GM23338 (cell line): Measurements from ENCODE around the gene ZIC2. TPM values are rescaled to one million over a fixed set of nuclear protein-coding genes. Genes with fewer than 3 reads are reported as not detected.

Experiments used
- ATAC-seq: fragments of 200-7000 bp; cut with Tn5 transposase; 3 replicates; pipeline ENCODE4 v1.9.1; 2020
- DNase-seq: peaks from one replicate; pipeline ENCODE4 v3.0.0-alpha.2; 2015; ENCODE audit warnings: low spot score
- H2AFZ ChIP-seq: fragments of 200-600 bp; sonication (generic); 2 replicates; pipeline ENCODE4 v1.8.0; 2016; ENCODE audit warnings: antibody characterized with exemption, mild to moderate bottlenecking, moderate library complexity
- H3F3A ChIP-seq: fragments of 200-600 bp; sonication (generic); replicated peaks from 2 replicates; pipeline ENCODE4 v1.8.0; 2017; ENCODE audit warnings: antibody characterized with exemption, mixed run types, low read depth
- H3K27ac ChIP-seq: fragments of 200-600 bp; sonication (generic); 2 replicates; pipeline ENCODE4 v1.6.1; 2016; ENCODE audit warnings: low read depth
- H3K27me3 ChIP-seq: fragments of 200-600 bp; sonication (generic); 2 replicates; pipeline ENCODE4 v1.8.0; 2016; ENCODE audit warnings: mild to moderate bottlenecking, mixed run types, moderate library complexity; ENCODE audit not compliant: insufficient read depth
- H3K36me3 ChIP-seq: fragments of 200-600 bp; sonication (generic); 2 replicates; pipeline ENCODE4 v1.8.0; 2016; ENCODE audit warnings: mild to moderate bottlenecking; ENCODE audit not compliant: insufficient read depth
- H3K4me1 ChIP-seq: fragments of 200-600 bp; sonication (generic); 2 replicates; pipeline ENCODE4 v1.8.0; 2016; ENCODE audit warnings: mild to moderate bottlenecking, moderate library complexity; ENCODE audit not compliant: insufficient read depth
- H3K4me2 ChIP-seq: fragments of 200-600 bp; sonication (generic); 2 replicates; pipeline ENCODE4 v1.7.1; 2017; ENCODE audit warnings: mixed run types
- H3K4me3 ChIP-seq: fragments of 200-600 bp; sonication (generic); 2 replicates; pipeline ENCODE4 v1.6.1; 2016; ENCODE audit warnings: mixed run types
- H3K79me2 ChIP-seq: fragments of 200-600 bp; sonication (generic); replicated peaks from 2 replicates; pipeline ENCODE4 v1.8.0; 2017; ENCODE audit warnings: mild to moderate bottlenecking; ENCODE audit not compliant: insufficient read depth
- H3K9me2 ChIP-seq: fragments of 200-600 bp; sonication (generic); 2 replicates; pipeline ENCODE4 v1.8.0; 2017; ENCODE audit not compliant: insufficient read depth
- H4K20me1 ChIP-seq: fragments of 200-600 bp; sonication (generic); replicated peaks from 2 replicates; pipeline ENCODE4 v1.8.0; 2017; ENCODE audit warnings: mild to moderate bottlenecking; ENCODE audit not compliant: insufficient read depth
- H3K27ac Mint-ChIP-seq: 2 replicates; pipeline ENCODE4 v1.8.0; 2020; ENCODE audit warnings: inconsistent platforms, mild to moderate bottlenecking, moderate library complexity, mixed read lengths
- H3K27me3 Mint-ChIP-seq: 3 replicates; pipeline ENCODE4 v1.8.0; 2022; ENCODE audit warnings: low read depth, mild to moderate bottlenecking, moderate library complexity, mixed read lengths, inconsistent platforms; ENCODE audit not compliant: insufficient read depth, poor library complexity
- H3K36me3 Mint-ChIP-seq: 3 replicates; pipeline ENCODE4 v1.8.0; 2021; ENCODE audit warnings: low read depth, mild to moderate bottlenecking, inconsistent platforms, moderate library complexity, mixed read lengths
- H3K4me1 Mint-ChIP-seq: 3 replicates; pipeline ENCODE4 v1.8.0; 2020; ENCODE audit warnings: mild to moderate bottlenecking, inconsistent platforms, mixed read lengths
- H3K4me3 Mint-ChIP-seq: 3 replicates; pipeline ENCODE4 v1.8.0; 2021; ENCODE audit warnings: moderate library complexity, mild to moderate bottlenecking, inconsistent platforms, mixed read lengths
- H3K9me3 Mint-ChIP-seq: 3 replicates; pipeline ENCODE4 v1.8.0; 2020; ENCODE audit warnings: moderate library complexity, mild to moderate bottlenecking, inconsistent platforms, mixed read lengths
- CREB1 ChIP-seq: fragments of 250-450 bp; sonication (Bioruptor Pico); IDR thresholded peaks from 2 replicates; pipeline ENCODE4 v1.5.0; 2020; ENCODE audit warnings: low read depth, mild to moderate bottlenecking, moderate library complexity
- EZH2 ChIP-seq: fragments of 200-600 bp; sonication (generic); IDR thresholded peaks from one replicate; pipeline ENCODE4 v1.8.0; 2017; ENCODE audit warnings: antibody characterized with exemption, mild to moderate bottlenecking, low read depth; ENCODE audit not compliant: unreplicated experiment
- EZH2phosphoT487 ChIP-seq: fragments of 200-600 bp; sonication (generic); IDR thresholded peaks from one replicate; pipeline ENCODE4 v1.8.1; 2018; ENCODE audit warnings: antibody characterized with exemption; ENCODE audit not compliant: unreplicated experiment
- JUNB ChIP-seq: IDR thresholded peaks from one replicate; pipeline ENCODE4 v1.6.1; 2016; ENCODE audit warnings: antibody characterized with exemption; ENCODE audit not compliant: unreplicated experiment
- NANOG ChIP-seq: IDR thresholded peaks from 2 replicates; pipeline ENCODE4 v1.6.1; 2016; ENCODE audit warnings: antibody characterized with exemption, borderline replicate concordance
- POLR2AphosphoS5 ChIP-seq: IDR thresholded peaks from 2 replicates; pipeline ENCODE4 v1.6.1; 2016; ENCODE audit warnings: antibody characterized with exemption, low read depth
- STAT1 ChIP-seq: IDR thresholded peaks from one replicate; pipeline ENCODE4 v1.6.1; 2016; ENCODE audit warnings: antibody characterized with exemption; ENCODE audit not compliant: unreplicated experiment
- ZNF114 ChIP-seq: fragments of 250-450 bp; sonication (Bioruptor Pico); IDR thresholded peaks from 2 replicates; pipeline ENCODE4 v1.5.0; 2020; ENCODE audit warnings: mild to moderate bottlenecking, moderate library complexity
- ZNF331 ChIP-seq: fragments of 250-450 bp; sonication (Bioruptor Pico); IDR thresholded peaks from 2 replicates; pipeline ENCODE4 v1.5.0; 2020; ENCODE audit warnings: low read depth, mild to moderate bottlenecking, moderate library complexity
- polyA plus RNA-seq: library from polyadenylated mRNA; unstranded; fragments of >200 nt; fragmentation: Nextera tagmentation; extraction: Ambion mirVana; gene quantifications from 2 replicates; pipeline ENCODE4 v1.2.1, GENCODE V29; 2016
- total RNA-seq: library from RNA; depleted of rRNA; stranded (reverse); fragments of >200 nt; shearing (Covaris generic); gene quantifications from 2 replicates; pipeline ENCODE4 v1.2.3, GENCODE V29; 2014
- TF ChIP-seq, protein P1 (sequence below): fragments of 250-450 bp; sonication (Bioruptor Pico); IDR thresholded peaks from 2 replicates; pipeline ENCODE4 v1.5.0; 2020; ENCODE audit warnings: mild to moderate bottlenecking, moderate library complexity
- TF ChIP-seq, protein P2 (sequence below), 2 experiments: fragments of 200-600 bp in 1 of 2; sonication (generic) in 1 of 2; conservative IDR thresholded peaks; 2 replicates each; pipeline versions ENCODE4 v1.5.1 to v1.6.1; 2016 to 2017; ENCODE audit warnings: antibody characterized with exemption in 2 of 2, low read depth in 2 of 2, mild to moderate bottlenecking in 2 of 2, moderate library complexity in 1 of 2

Gene ZIC2
- total and polyA plus RNA-seq, 2 experiments from 2014 or later, result 63.2 to 87.9 TPM

DNA sequence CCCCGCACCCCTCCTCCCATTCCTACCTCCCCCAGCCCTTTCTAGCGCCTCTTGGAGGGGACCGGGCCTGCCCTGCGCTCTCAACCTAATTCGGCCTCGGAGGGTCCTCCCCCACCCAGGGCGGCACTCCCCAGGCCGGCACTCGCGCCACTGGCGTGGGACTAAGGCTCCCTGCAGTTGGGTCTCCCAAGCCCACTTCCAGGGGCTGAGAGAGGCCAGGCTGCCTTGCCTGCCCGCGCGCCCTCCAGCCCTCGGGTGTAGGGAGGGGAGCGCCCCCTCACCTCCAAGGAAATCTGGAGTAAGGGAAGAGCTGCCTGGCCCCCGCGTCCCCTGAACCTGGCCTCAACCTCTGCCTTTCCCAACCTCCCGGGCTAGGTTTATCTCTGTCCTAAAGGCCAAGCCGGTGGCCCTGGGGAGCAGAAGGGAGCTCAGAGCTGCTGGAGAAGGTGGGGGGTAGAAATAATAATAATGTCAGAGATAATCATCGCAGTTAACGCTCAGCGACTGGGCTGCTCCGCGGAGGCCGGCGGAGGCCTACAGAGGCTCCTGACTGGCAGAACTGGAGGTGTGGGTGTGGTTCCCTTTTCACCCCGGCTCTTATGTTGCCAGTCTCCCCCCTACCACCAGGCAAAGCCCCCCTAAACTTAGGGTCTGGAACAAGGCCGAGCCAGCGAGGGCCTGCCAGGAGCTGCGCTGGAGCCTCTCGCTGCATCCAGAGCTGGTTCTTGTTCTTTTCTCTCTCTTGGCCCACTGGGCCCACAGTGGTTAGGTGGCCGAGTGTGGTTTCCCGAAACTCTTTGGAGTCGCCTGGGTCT, 9.6 kb downstream of the ZIC2 start:
- no peak overlapping the region for H3K27ac Mint-ChIP-seq
- Histone ChIP-seq H2AFZ (peak overlapping the region; percentile 44), H3K4me3 (peak overlapping the region; percentile 54), H3K27ac (no peak overlapping the region), H3K36me3 (no peaks in the 10 kb centered on the region), H4K20me1 (peaks cover under 1% of the 10 kb centered on the region), H3K4me1 (peaks cover 66% of the 10 kb centered on the region), H3K27me3 (peaks cover 98% of the 10 kb centered on the region), H3K4me2 (peak overlapping the region; percentile 74), H3K79me2 (peaks cover 4% of the 10 kb centered on the region; the same call in 1 of the 2 replicates), H3F3A (peaks cover 27% of the 10 kb centered on the region), H3K9me2 (no peaks in the 10 kb centered on the region)
- peaks cover 67% of the 10 kb centered on the region for H3K4me1 Mint-ChIP-seq
- peak; percentile 68 for DNase-seq
- H3K9me3 Mint-ChIP-seq, result peaks cover under 1% of the 10 kb centered on the region; the same call in 1 of the 3 replicates
- peak overlapping the region; percentile 71 for H3K4me3 Mint-ChIP-seq
- H3K36me3 Mint-ChIP-seq, result peaks cover 15% of the 10 kb centered on the region
- TF ChIP-seq POLR2AphosphoS5, result peak; percentile 40
- TF ChIP-seq EZH2, result peak; percentile 21
- no peak for TF ChIP-seq ZNF114 (CRISPR knock-in tag)
- H3K27me3 Mint-ChIP-seq, result peaks cover 96% of the 10 kb centered on the region
- peak; percentile 22 for ATAC-seq

DNA sequence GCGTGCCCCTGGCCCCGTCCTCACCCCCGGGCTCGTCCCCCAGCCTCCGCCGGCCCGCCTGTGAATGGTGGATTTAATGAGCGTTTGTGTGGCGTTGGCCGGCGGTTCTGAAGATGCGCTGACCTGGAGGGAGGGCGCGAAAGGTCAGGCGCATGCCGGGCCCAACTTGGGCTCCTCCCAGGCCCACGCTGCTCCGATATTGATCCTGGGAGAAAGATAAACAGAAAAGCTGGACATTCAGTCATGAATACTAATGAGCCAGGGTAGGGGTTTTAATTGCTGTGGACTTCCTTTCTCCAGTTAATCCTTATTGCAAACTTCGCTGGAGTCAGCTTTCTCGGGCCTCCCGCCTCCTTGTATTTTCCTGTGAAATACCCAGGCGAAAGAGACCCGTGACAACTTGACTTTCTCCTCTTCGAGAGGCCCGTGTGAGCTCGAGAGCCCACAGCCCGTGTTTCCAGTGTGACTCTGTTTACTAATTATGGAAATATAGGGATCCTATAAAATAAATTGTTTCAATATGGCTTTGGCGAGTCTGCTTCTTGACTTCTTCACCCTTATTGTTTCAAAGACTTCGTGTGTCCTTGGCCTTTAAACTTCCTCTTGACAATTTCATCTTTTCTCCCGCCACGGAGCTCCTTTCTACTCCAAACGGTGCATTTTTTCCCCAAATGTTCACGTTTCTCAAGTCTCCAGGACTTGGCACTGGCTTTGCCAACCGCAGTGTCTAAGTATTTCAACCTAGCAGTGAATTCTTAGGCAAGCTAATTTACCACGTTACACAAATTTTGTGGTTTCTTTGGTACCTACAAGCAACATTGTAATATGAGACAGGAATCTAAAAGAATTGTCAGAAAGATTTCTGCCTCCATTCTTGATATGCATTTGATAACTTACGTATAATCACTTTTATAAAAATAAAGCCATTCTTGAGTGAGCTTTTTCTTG, 10.5 kb downstream of the ZIC2 start:
- H3K27me3 Mint-ChIP-seq, result peaks cover 95% of the 10 kb centered on the region
- peak; percentile 69 for DNase-seq
- H3K27me3 ChIP-seq, result peaks cover 98% of the 10 kb centered on the region
- peaks cover 64% of the 10 kb centered on the region for H3K4me1 ChIP-seq
- H3K4me2 ChIP-seq, result peak overlapping the region; percentile 74
- peak overlapping the region; percentile 54 for H3K4me3 ChIP-seq
- ATAC-seq, result peak; percentile 11
- peaks cover 66% of the 10 kb centered on the region for H3K4me1 Mint-ChIP-seq
- H3K36me3 ChIP-seq, result no peaks in the 10 kb centered on the region
- peaks cover 6% of the 10 kb centered on the region; the same call in 2 of the 3 replicates for H3K36me3 Mint-ChIP-seq
- H3K27ac Mint-ChIP-seq, result no peak overlapping the region
- no peaks in the 10 kb centered on the region for H4K20me1 ChIP-seq
- H3K4me3 Mint-ChIP-seq, result peak overlapping the region; percentile 71
- no peaks in the 10 kb centered on the region for H3K79me2 ChIP-seq
- no peaks in the 10 kb centered on the region for H3K9me3 Mint-ChIP-seq
- H3K9me2 ChIP-seq, result no peaks in the 10 kb centered on the region
- H3K27ac ChIP-seq, result no peak overlapping the region
- H3F3A ChIP-seq, result peaks cover 26% of the 10 kb centered on the region
- H2AFZ ChIP-seq, result peak overlapping the region; percentile 44
- 0 out of 2 replicates have a peak, but pooled peaks have one; percentile 3 for TF ChIP-seq POLR2AphosphoS5
- peak; percentile 66 for TF ChIP-seq EZH2
- TF ChIP-seq ZNF331, result no peak
- TF ChIP-seq JUNB, result no peak
- TF ChIP-seq STAT1, result no peak
- no peak for TF ChIP-seq ZNF114 (CRISPR knock-in tag)
- TF ChIP-seq, protein P1, sequence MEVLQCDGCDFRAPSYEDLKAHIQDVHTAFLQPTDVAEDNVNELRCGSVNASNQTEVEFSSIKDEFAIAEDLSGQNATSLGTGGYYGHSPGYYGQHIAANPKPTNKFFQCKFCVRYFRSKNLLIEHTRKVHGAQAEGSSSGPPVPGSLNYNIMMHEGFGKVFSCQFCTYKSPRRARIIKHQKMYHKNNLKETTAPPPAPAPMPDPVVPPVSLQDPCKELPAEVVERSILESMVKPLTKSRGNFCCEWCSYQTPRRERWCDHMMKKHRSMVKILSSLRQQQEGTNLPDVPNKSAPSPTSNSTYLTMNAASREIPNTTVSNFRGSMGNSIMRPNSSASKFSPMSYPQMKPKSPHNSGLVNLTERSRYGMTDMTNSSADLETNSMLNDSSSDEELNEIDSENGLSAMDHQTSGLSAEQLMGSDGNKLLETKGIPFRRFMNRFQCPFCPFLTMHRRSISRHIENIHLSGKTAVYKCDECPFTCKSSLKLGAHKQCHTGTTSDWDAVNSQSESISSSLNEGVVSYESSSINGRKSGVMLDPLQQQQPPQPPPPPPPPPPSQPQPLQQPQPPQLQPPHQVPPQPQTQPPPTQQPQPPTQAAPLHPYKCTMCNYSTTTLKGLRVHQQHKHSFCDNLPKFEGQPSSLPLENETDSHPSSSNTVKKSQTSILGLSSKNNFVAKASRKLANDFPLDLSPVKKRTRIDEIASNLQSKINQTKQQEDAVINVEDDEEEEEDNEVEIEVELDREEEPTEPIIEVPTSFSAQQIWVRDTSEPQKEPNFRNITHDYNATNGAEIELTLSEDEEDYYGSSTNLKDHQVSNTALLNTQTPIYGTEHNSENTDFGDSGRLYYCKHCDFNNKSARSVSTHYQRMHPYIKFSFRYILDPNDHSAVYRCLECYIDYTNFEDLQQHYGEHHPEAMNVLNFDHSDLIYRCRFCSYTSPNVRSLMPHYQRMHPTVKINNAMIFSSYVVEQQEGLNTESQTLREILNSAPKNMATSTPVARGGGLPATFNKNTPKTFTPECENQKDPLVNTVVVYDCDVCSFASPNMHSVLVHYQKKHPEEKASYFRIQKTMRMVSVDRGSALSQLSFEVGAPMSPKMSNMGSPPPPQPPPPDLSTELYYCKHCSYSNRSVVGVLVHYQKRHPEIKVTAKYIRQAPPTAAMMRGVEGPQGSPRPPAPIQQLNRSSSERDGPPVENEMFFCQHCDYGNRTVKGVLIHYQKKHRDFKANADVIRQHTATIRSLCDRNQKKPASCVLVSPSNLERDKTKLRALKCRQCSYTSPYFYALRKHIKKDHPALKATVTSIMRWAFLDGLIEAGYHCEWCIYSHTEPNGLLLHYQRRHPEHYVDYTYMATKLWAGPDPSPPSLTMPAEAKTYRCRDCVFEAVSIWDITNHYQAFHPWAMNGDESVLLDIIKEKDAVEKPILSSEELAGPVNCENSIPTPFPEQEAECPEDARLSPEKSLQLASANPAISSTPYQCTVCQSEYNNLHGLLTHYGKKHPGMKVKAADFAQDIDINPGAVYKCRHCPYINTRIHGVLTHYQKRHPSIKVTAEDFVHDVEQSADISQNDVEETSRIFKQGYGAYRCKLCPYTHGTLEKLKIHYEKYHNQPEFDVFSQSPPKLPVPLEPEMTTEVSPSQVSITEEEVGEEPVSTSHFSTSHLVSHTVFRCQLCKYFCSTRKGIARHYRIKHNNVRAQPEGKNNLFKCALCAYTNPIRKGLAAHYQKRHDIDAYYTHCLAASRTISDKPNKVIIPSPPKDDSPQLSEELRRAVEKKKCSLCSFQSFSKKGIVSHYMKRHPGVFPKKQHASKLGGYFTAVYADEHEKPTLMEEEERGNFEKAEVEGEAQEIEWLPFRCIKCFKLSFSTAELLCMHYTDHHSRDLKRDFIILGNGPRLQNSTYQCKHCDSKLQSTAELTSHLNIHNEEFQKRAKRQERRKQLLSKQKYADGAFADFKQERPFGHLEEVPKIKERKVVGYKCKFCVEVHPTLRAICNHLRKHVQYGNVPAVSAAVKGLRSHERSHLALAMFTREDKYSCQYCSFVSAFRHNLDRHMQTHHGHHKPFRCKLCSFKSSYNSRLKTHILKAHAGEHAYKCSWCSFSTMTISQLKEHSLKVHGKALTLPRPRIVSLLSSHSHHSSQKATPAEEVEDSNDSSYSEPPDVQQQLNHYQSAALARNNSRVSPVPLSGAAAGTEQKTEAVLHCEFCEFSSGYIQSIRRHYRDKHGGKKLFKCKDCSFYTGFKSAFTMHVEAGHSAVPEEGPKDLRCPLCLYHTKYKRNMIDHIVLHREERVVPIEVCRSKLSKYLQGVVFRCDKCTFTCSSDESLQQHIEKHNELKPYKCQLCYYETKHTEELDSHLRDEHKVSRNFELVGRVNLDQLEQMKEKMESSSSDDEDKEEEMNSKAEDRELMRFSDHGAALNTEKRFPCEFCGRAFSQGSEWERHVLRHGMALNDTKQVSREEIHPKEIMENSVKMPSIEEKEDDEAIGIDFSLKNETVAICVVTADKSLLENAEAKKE (CRISPR knock-in tag), result no peak
- TF ChIP-seq, protein P2, sequence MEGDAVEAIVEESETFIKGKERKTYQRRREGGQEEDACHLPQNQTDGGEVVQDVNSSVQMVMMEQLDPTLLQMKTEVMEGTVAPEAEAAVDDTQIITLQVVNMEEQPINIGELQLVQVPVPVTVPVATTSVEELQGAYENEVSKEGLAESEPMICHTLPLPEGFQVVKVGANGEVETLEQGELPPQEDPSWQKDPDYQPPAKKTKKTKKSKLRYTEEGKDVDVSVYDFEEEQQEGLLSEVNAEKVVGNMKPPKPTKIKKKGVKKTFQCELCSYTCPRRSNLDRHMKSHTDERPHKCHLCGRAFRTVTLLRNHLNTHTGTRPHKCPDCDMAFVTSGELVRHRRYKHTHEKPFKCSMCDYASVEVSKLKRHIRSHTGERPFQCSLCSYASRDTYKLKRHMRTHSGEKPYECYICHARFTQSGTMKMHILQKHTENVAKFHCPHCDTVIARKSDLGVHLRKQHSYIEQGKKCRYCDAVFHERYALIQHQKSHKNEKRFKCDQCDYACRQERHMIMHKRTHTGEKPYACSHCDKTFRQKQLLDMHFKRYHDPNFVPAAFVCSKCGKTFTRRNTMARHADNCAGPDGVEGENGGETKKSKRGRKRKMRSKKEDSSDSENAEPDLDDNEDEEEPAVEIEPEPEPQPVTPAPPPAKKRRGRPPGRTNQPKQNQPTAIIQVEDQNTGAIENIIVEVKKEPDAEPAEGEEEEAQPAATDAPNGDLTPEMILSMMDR (conservative IDR thresholded peaks at IDR 0.05; ENCODE audit: low read depth in 2 of 2), result no peak
- no peak for TF ChIP-seq EZH2phosphoT487
- no peak for TF ChIP-seq CREB1 (CRISPR knock-in tag)
- TF ChIP-seq NANOG, result no peak
